ENCODE results near the gene SUN3.
"Not testable (repeated sequence)": the region's sequence is repeated elsewhere in the genome, so short reads cannot be mapped to it uniquely, and the experiment has no call there.

The SUN3 gene

DNA sequence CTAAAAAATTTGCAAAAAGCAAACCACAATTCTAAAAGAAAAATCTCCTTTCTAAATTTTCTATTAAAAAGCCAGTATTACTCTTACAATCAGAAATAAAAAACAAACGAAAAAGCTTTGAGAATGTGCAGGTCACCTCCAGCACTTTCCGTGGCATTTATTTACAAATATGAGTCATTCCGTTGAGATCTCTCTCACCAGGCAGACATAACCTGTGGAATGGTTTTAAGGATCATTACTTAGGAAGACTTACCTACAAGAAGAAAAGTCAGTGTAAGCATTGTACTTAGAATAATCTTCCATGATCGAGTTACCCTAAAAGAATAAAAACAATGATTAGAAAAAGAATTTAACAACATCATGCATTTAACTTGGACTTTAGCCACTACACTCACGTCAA lies 3.3 kb downstream of the SUN3 start:
- no peak for DNase-seq

DNA sequence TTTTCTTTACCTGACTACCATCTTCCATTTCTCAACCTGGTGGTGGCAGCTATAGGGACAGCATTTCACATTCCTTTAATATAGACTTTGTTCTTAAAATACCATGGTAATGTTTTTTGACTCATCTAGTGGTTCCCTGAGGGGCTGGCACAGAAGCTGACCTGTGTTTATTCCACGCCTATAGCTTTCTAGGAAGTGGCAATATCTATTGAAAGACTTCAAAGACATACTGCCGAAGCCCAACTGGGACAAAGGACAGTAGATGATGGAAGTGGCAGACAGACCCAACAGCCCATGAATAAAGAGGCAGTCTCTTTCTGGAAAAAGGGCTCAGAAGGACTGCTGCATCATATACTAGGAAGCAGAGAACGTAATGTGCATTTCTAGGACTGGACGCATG lies 11.2 kb downstream of the SUN3 start:
- no peak for DNase-seq

DNA sequence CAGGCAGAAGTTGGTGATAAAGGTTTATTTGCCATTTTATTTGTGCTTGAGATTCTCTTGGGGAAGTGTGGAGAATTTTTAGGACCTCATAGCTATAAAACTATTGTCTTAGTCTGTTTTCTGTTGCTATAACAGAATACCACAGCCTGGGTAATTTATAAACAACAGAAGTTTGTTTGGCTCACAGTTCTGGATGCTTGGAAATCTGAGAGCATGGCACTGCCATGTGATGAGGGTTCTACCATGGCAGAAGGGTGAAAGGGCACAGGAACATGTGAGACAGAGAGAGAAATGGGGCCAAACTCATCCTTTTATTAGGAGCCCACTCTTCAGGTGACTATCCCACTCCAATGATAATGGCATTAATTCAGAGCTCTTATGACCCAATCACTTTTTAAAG lies 12.3 kb downstream of the SUN3 start:
- no peak for DNase-seq

DNA sequence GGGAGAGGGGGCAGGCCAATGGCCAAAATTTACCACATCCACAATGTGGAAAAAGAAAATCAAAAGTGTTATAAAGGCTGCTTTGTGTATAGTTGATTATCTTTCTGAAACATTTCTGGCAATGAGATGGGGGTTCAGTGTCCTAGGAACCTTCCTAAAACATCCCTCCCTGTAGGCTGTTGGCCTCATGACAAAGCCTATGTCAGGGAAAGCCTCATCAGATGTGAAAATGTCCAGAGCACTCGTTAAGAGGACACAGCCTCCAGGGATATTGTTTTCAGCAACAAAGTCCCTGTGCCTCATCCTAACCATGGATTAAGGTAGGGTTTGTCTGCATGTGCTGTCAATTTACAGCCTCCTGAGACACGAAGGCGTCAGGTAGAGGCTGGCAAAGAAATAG lies 17.0 kb downstream of the SUN3 start:
- no peak for DNase-seq

DNA sequence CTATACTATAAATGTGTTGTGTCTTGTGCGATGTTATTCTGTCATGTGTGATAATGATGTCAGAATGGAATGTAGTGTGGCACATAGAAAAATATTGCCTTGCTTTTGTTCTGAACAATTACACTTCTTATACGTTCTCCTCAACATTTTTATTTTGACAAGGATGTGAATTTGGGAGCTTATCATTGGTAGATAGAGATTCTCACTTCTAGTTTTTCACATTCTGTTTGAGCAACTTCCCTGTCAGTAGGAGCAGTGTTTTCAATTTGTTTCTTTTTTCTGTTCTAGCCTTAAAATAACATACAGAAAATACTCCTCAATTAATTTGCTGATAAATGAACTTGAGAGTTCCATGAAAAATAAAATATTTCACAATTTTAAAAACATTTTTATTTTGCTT lies 17.6 kb downstream of the SUN3 start:
- no peak for DNase-seq

DNA sequence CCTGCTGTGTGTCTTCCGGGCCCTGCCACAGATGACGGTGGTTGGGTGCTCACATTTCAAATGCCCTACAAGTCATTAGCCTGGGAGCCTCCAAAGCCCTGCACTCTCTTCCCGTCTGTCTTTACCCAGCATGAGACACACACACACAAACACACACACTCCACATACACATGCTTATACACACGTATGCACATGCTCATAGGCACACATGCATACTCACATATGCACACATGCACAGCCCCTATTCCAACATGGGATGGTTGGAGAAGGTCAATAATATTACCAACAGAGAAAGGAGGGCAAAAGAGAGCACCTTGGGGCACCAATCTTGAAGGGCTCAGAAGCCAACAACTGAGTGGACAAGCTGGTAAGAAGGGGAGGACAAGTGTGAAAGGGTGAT lies 19.0 kb downstream of the SUN3 start:
- DNase-seq, result no peak

DNA sequence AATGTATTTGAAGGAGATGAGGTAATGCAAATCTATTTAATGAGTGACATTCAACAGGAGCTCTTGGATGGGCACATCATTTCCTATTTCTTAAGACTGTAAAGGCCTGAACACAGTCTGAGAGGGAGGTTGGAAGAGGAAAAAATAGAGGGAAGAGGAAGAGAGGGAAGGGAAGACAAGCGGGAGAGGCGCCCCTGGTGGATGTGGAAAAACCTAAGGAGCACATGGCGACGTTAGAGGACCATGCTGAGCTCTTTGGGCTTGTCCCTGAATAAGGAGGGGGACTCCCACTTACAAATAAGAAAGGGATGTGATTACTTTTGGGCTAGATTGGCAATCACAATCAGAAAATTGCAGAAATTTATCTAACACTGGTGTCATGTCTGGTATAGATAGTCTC lies 19.6 kb downstream of the SUN3 start:
- no peak for DNase-seq

DNA sequence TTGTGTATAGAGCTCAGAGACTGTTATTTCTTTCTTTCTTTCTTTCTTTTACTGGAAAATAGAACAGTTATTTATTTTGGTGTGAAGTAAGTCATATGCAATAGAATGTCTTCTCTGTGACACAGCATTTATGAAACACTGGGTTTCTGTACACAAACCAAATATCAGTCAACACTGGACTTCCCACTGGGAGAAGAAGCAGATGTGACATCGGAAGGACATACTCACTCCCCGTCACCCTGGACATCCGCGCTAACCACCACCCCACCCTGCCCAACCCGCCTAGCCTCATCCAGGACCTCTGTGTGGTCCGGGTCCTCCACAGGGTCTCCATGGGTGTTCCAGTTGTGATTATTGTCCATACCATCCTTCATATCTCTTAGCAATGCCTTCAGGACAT lies 22.0 kb downstream of the SUN3 start:
- no peak for DNase-seq

DNA sequence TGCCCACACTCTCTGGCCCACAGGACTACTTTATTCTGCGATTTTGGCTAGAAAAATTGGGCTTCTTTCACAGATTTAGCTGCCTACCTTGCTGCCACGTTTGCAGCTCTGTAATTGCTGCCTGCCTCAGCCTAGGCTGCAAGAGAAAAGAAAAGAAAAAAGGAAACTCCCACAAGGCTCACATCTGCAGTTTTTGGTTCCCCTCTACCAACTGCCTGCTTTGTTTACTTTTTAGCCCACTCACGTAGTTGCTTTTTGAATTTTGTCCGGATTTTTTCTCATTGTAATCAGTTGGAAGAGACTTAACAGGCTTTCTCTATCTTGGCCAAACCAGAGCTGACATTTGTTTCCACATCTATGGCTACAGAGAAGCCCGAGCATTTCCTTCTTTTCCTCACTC lies 24.3 kb downstream of the SUN3 start:
- no peak for DNase-seq

DNA sequence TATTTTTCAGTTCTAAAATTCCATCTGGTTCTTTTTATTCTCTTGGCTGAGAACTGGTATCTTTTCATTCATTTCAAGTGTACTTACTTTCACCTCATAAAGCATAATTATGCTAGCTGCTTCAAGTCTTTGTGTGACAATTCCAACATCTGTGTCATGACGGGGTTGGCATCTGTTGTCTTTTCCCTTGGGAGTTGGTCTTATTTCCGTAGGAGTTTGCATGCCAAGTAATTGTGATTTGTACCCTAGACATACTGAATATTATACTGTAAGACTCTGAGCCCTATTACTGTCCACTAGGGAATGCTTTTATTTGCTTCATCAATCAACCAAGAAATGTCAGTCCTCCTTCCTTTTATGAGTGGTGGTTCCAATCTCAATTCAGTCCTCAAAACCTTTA lies 24.9 kb downstream of the SUN3 start:
- DNase-seq, result no peak

DNA sequence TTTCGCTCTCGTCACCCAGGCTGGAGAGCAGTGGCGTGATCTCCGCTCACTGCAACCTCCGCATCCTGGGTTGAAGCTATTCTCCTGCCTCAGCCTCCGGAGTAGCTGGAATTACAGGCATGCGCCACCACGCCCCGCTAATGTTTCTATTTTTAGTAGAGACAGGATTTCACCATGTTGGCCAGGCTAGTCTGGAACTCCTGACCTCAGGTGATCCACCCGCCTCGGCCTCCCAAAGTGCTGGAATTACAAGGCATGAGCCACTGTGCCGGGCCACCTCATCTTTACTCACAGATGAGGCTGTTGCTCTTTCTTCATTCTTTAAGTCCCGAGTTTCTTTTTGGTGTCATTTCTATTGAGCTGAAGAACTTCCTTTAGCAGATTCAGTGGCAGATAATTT lies 28.7 kb downstream of the SUN3 start:
- DNase-seq, result not testable (repeated sequence)

DNA sequence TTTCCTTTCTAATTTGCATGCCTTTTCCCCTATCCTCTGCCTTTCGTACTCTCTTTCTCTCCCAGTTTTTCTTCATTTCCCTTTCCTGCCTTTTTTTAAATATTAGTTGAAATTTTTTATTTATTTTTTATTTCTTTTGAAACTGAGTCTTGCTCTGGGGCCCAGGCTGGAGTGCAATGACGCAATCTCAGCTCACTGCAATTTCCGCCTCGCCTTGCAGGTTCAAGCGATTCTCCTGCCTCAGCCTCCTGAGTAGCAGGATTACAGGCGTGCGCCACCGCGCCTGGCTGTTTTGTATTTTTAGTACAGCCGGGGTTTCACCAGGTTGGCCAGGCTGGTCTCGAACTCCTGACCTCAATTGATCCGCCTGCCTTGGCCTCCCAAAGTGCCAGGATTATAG lies 29.5 kb downstream of the SUN3 start:
- no peak for DNase-seq

DNA sequence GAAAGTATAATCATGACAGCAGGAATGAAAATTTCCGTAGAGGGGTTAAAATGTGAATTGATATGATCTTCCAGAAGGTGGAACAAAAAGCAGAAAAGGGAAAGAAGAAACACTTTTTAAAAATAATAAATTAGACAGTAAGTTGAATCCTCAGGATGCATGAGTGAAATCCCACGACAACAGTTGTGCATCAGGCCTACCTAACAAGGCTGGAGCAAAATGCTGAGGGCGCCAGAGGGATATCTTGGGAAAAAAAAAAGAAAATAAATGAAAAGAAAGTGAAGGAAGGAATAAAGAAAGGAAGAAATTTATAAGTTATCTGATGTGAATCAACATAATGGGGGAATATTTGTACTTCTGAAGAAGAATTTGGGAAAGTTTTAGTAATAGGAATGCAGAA lies 36.5 kb downstream of the SUN3 start:
- DNase-seq, result no peak

DNA sequence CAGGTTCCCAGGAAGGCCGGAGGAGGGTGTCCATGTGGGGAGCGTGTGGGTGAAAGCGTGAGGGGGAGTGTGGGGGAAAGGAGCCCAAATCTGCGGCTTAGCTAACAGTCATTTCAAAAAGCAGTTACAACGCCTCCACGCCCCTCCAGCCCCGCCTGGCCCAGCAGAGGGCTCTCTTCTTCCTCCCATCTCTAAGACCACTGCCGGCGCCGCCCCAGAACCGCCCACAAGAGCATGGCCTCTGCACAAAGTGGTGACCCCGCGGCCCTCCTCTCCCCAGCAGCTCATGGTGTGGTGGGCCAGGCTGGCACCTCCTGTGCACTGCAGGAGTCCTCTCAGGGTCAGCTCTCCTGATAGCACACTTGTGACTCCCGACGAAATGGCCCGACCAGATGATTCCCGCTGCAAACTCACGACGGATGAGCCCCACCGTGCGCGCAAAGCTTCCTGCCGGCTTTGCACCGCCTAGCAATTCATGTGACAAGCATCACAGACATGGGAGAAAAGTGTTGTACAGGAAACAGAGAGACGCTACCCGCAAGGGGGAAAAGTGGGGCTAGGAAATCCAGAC lies 37.1 kb downstream of the SUN3 start:
- DNase-seq, result peak; percentile 73

DNA sequence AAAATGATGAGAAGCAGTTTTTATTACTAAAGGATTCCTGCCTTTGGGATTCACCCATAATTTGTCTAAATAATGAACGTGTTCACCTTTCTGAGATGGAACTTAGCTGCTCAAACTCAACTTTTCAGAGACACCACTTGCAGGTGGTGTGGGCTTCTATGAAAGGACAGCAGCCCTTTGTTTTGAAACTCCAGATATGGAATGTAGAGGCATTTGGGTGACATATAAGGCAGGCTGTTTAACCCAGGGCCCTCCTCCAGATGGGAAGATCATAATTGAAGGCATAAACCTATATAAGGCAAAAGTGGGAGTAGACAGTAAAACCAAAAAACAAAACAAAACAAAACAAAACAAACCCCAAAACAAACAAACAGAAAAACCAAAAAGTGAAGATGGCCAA lies 37.6 kb downstream of the SUN3 start:
- DNase-seq, result no peak

DNA sequence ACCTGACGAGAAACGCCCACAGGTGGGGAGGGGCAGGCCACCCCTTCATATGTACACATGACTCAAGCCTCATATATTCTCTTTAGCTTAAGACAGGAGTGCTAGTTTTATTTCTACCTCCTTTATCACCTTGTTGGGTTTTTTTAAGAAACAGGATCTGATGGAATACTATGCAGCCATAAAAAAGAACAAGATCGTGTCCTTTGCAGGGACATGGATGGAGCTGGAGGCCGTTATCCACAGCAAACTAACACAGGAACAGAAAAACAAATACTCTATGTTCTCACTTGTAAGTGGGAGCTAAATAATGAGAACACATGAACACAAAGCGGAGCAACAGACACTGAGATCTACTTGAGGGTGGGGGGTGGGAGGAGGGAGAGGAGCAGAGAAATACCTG lies 38.3 kb downstream of the SUN3 start:
- DNase-seq, result no peak

DNA sequence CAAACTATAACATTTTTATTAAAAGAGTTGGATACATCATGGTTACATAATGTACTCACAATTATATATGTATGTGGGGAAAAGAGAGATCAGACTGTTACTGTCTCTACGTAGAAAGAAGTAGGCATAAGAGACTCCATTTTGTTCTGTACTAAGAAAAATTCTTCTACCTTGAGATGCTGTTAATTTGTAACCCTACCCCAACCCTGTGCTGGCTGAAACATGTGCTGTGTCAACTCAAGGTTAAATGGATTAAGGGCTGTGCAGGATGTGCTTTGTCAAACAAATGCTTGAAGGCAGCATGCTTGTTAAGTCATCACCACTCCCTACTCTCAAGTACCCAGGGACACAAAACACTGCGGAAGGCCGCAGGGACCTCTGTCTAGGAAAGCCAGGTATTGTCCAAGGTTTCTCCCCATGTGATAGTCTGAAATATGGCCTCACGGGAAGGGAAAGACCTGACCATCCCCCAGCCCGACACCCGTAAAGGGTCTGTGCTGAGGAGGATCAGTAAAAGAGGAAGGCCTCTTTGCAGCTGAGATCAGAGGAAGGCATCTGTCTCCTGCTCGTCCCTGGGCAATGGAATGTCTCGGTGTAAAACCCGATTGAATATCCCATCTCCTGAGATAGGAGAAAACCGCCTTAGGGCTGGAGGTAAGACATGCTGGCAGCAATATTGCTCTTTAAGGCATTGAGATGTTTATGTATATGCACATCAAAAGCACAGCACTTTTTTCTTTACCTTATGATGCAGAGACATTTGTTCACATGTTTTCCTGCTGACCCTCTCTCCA lies 39.1 kb downstream of the SUN3 start:
- DNase-seq, result not testable (repeated sequence)

DNA sequence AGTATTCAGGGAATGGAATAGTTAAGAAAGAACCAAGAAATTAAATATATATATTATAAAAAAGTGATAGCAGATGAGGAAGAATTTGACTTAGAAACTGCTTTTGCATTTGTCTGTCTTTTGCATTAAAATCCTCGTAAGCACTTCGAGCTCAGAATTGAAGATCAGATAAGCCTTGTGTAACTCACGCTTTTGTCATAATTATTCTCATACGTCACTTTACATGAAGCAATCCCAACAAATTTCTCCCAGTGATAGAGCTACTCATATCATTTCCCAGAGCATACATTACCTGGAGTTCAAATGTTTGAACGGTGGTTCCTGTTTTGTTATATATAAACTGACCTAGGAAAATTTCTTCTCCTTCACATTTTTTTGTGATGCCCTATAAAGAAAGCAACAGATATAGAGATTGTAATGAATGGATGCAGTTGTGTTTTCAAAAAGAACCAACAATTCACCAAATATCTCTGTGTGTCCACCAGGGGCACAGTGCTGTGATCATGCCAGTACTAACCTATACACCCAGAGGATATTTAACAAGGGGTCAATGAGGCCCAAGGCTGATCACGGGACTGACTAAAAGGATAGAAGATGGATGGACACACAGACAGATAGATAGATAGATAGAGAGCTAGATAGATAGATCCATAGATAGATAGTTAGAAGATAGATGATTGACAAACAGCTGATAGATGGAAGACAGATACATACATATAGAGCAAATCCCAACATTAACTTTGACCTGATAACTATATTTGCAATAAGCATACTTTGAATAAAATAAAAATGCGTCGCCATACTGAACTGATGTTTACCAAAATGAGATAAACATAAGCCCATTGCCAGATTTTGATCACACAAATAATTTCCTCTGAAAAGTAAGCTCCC lies 40.2 kb downstream of the SUN3 start:
- no peak for DNase-seq

DNA sequence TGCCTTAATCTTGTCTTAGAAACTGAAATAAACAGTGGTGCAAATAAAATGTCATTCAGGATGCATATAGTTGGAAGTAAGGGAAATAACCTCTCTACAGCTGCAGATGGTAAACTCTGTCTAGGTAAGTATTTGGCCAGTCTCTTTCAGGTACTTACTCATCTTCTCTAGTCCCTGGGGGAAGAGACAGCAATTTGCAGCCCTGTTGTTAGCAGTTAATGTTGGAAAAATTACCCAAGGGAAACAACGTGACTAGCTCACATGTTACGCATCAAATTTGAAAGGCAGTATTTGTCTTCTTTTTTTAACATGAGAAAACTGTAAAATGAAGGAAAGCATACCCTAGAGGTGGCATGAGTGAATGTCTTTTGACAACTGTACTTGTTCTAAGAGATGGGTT lies 46.3 kb downstream of the SUN3 start:
- no peak for DNase-seq

DNA sequence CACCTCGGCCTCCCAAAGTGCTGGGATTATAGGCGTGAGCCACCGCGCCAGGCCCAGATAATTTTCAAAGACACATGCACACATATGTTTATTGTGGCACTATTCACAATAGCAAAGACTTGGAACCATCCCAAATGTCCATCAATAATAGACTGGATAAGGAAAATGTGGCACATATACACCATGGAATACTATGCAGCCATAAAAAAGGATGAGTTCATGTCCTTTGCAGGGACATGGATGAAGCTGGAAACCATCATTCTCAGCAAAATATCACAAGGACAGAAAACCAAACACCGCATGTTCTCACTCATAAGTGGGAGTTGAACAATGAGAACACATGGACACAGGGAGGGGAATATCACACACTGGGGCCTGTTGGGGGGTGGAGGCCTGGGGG lies 48.3 kb downstream of the SUN3 start:
- not testable (repeated sequence) for DNase-seq

DNA sequence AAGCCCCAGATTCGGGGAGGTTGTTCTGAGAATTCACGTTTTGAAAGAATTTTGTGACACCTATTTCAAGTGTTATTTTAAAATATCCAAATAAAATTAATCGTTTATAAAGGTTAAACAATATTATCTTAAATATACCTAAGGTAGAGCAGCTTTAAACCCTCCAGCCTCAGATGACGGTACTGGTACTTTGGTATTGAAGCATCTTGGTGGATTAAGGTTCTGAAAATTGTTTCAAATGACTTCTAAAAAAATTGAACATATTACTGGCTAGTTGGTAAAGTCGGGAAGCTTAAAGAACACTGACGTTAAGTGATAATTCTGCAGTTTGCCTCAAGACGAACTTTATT lies 49.1 kb downstream of the SUN3 start:
- no peak for DNase-seq

DNA sequence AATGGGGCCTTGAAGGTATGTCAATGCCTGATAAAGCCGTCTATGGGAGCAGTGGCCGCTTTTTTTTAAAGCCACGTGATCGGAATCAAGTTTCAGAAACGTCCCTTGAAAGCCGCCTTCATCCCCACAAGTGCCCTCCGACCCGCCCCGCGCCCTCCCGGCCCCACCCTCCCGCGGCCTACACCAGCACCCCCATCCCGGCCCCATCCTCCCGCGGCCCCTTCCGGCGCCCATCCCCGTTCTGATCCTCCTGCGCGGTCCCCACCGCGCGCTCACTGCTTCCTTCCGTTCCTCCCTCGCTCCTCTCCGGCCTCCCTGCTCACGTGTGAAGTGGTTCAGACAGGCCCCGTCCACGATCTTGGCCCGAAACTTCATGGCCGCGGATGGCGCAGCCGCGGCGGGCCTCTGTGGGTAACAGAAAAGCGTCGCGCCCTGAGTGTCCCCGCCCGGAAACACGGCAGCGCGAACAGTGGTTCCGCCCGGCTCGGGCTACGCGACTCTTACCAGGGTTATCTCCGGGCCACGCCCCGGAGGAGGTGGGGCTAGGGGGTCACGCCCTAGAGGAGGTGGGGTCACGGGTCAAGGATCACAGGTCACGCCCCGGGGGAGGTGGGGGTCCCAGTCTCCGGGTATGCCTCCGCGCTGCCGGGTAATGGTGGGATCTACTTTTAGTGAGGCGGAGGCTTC lies 49.6 kb downstream of the SUN3 start, which contains the start of gene HUS1:
HUS1 (minus strand) TSS at position 471 of the 687 bp plus-strand sequence; CDS start at position 375, 96 bp downstream.
- peak; percentile 88 for DNase-seq

DNA sequence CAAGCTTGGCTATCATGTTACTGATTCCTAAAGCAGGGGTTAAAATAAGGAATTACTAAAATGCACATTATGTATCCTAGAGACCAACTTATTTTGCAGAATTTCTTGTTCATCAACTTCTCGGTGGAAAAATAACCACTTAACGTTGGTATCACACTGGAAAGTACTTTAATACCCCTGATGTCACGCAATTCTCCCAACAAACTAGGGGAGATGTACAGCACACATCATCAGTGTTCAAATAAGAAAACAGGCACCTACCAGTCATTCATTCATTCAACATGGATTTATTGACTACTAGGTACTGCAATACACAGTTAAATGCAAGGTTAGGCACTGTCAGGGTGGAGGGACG lies 50.1 kb downstream of the SUN3 start:
- DNase-seq, result no peak
